Right cardiac atrium (tissue), 5 donors: ENCODE measurements around the gene GRID2. TPM values are rescaled to one million over a fixed set of nuclear protein-coding genes. Genes with fewer than 3 reads are reported as not detected.
"Not testable (repeated sequence)": the region's sequence is repeated elsewhere in the genome, so short reads cannot be mapped to it uniquely, and the experiment has no call there.

Source experiments
- ATAC-seq, 2 donors: fragments of 200-7000 bp; cut with Tn5 transposase; one replicate each; pipeline versions ENCODE4 v1.8.0 to v1.9.1; 2020; ENCODE audit warnings: moderate library complexity in 2 of 2, mild to moderate bottlenecking in 1 of 2
- DNase-seq, 3 donors: peaks; one replicate each; pipeline ENCODE4 v3.0.0-alpha.2; 2020
- H3K27ac ChIP-seq: one replicate; pipeline ENCODE4 v1.5.1; 2013; ENCODE audit warnings: mild to moderate bottlenecking, low read length, control low read depth, moderate library complexity
- H3K27me3 ChIP-seq: one replicate; pipeline ENCODE4 v1.6.1; 2013; ENCODE audit not compliant: control insufficient read depth, insufficient read depth
- H3K4me1 ChIP-seq: one replicate; pipeline ENCODE4 v1.6.1; 2013; ENCODE audit warnings: low read length; ENCODE audit not compliant: control insufficient read depth, insufficient read depth
- H3K4me3 ChIP-seq: one replicate; pipeline ENCODE4 v1.5.1; 2013; ENCODE audit warnings: low read length, control low read depth
- H3K9me3 ChIP-seq: one replicate; pipeline ENCODE4 v1.6.1; 2013; ENCODE audit warnings: low read length; ENCODE audit not compliant: control insufficient read depth
- WGBS: extraction: QIAGEN DNeasy Blood & Tissue Kit; methylation state at CpG from one replicate; pipeline ENCODE4 v1.1.7; 2013; 5-methylcytosine and 5-hydroxymethylcytosine counted together
- intact Hi-C, 4 donors: fragments of 100-400 bp; cut with DNase I; formaldehyde crosslinking; loops; one replicate each; pipeline versions ENCODE4 v1.11.0 to v1.14.0; 2022 to 2023
- polyA plus RNA-seq: library from polyadenylated mRNA; stranded (reverse); fragments of 200-250 nt; gene quantifications from one replicate; pipeline ENCODE4 v1.2.3, GENCODE V29; 2013
- total RNA-seq, 4 donors: library from RNA; stranded (reverse); fragmentation: NEBNext Ultra II Directional; extraction: Animal tissue kit (Norgen Biotek cat#: 25700); gene quantifications; one replicate each; pipeline ENCODE4 v1.2.1, GENCODE V29; 2021
- donor health status: healthy with polysubstance abuse.
- donor health status: DM: no; HTN: yes; CAD: no.
- donor health status: DM: no; HTN: no; CAD: no.
- donor health status: DM: no; HTN: yes; CAD: no; lungs with severe emphysema.
- donor health status: DM: yes; HTN: yes; CAD: no.

Gene GRID2
- total and polyA plus RNA-seq, 5 donors, result 0.09 to 1.0 (median 0.47) TPM

GRCh38 chr4:93263166-93263565 is 959.4 kb downstream of the GRID2 start:
- intact Hi-C loops, result no loop called here
- no peaks in the 10 kb centered on the region for H3K27me3 ChIP-seq

GRCh38 chr4:93267747-93268146 is 964.0 kb downstream of the GRID2 start:
- H3K9me3 ChIP-seq, result no peaks in the 10 kb centered on the region
- H3K4me3 ChIP-seq, result no peak overlapping the region
- intact Hi-C loops, result no loop called here
- H3K27me3 ChIP-seq, result no peaks in the 10 kb centered on the region
- DNase-seq, result no peak
- H3K27ac ChIP-seq, result no peak overlapping the region
- WGBS, result 91% methylated on average over 3 of the region's 3 CpGs
- no peaks in the 10 kb centered on the region for H3K4me1 ChIP-seq
- ATAC-seq, result no peak

More at GRCh38 chr4:93263166-93263565, 959.4 kb downstream of the GRID2 start:
- DNase-seq (no peak), ATAC-seq (no peak)
- no peaks in the 10 kb centered on the region for H3K4me1 ChIP-seq
- no peak overlapping the region for H3K27ac ChIP-seq
- no peak overlapping the region for H3K4me3 ChIP-seq
- WGBS, result 56% methylated on average over 1 of the region's 1 CpG
- H3K9me3 ChIP-seq, result no peaks in the 10 kb centered on the region

- Histone ChIP-seq H3K9me3 (no peaks in the 10 kb centered on the region), H3K27me3 (no peaks in the 10 kb centered on the region), H3K4me3 (no peak overlapping the region), H3K27ac (no peak overlapping the region), H3K4me1 (no peaks in the 10 kb centered on the region)
- no peak for DNase-seq
- intact Hi-C loops, result no loop called here
- no peak for ATAC-seq
Measured at GRCh38 chr4:93285346-93285745, 981.6 kb downstream of the GRID2 start.

- DNase-seq (no peak), ATAC-seq (no peak)
- Histone ChIP-seq H3K9me3 (no peaks in the 10 kb centered on the region), H3K4me1 (no peaks in the 10 kb centered on the region), H3K27me3 (no peaks in the 10 kb centered on the region), H3K4me3 (no peak overlapping the region), H3K27ac (no peak overlapping the region)
- intact Hi-C loops, result no loop called here
- 75% methylated on average over 2 of the region's 2 CpGs for WGBS
Measured at GRCh38 chr4:93289241-93289640, 985.5 kb downstream of the GRID2 start.

GRCh38 chr4:93289831-93290230 is 986.1 kb downstream of the GRID2 start:
- Histone ChIP-seq H3K4me3 (no peak overlapping the region), H3K27me3 (no peaks in the 10 kb centered on the region), H3K27ac (no peak overlapping the region), H3K4me1 (no peaks in the 10 kb centered on the region), H3K9me3 (no peaks in the 10 kb centered on the region)
- ATAC-seq, result no peak
- intact Hi-C loops, result no loop called here
- no peak for DNase-seq
- WGBS, result 58% methylated on average over 2 of the region's 2 CpGs

GRCh38 chr4:93299118-93299517 is 995.4 kb downstream of the GRID2 start:
- WGBS, result 52% methylated on average over 5 of the region's 5 CpGs
- ATAC-seq, result no peak
- H3K4me1 ChIP-seq, result no peaks in the 10 kb centered on the region
- DNase-seq, result no peak
- no peaks in the 10 kb centered on the region for H3K9me3 ChIP-seq
- no peak overlapping the region for H3K27ac ChIP-seq
- intact Hi-C loops, result no loop called here
- no peak overlapping the region for H3K4me3 ChIP-seq
- no peaks in the 10 kb centered on the region for H3K27me3 ChIP-seq

- H3K27me3 ChIP-seq, H3K27ac ChIP-seq, DNase-seq, ATAC-seq, H3K9me3 ChIP-seq, H3K4me1 ChIP-seq, intact Hi-C loops, H3K4me3 ChIP-seq: not testable (repeated sequence)
- 92% methylated on average over 6 of the region's 6 CpGs for WGBS
Measured at GRCh38 chr4:93300780-93301555, 997.2 kb downstream of the GRID2 start.

- intact Hi-C loops, result no loop called here
- ATAC-seq (no peak), DNase-seq (no peak)
- H3K27ac ChIP-seq, result no peak overlapping the region
- no peaks in the 10 kb centered on the region for H3K27me3 ChIP-seq
- no peaks in the 10 kb centered on the region for H3K4me1 ChIP-seq
- WGBS, result 93% methylated on average over 4 of the region's 4 CpGs
- no peak overlapping the region for H3K4me3 ChIP-seq
- no peaks in the 10 kb centered on the region for H3K9me3 ChIP-seq
Measured at GRCh38 chr4:93302310-93302709, 998.5 kb downstream of the GRID2 start.

GRCh38 chr4:93303440-93303839 is 999.7 kb downstream of the GRID2 start:
- no peak for DNase-seq
- ATAC-seq, result no peak
- H3K4me1 ChIP-seq, result no peaks in the 10 kb centered on the region
- H3K9me3 ChIP-seq, result no peaks in the 10 kb centered on the region
- intact Hi-C loops, result no loop called here
- 71% methylated on average over 2 of the region's 2 CpGs for WGBS
- no peak overlapping the region for H3K27ac ChIP-seq
- H3K27me3 ChIP-seq, result no peaks in the 10 kb centered on the region
- no peak overlapping the region for H3K4me3 ChIP-seq

- H3K27ac ChIP-seq, result no peak overlapping the region
- no peaks in the 10 kb centered on the region for H3K4me1 ChIP-seq
- H3K9me3 ChIP-seq, result no peaks in the 10 kb centered on the region
- no peaks in the 10 kb centered on the region for H3K27me3 ChIP-seq
- intact Hi-C loops, result no loop called here
- H3K4me3 ChIP-seq, result no peak overlapping the region
- ATAC-seq (no peak), DNase-seq (no peak)
- WGBS, result 84% methylated on average over 4 of the region's 4 CpGs
Measured at GRCh38 chr4:93312299-93312698, 1008.5 kb downstream of the GRID2 start.

- H3K9me3 ChIP-seq, result no peaks in the 10 kb centered on the region
- no peak overlapping the region for H3K4me3 ChIP-seq
- no peaks in the 10 kb centered on the region for H3K27me3 ChIP-seq
- no peaks in the 10 kb centered on the region for H3K4me1 ChIP-seq
- ATAC-seq (no peak), DNase-seq (no peak)
- no peak overlapping the region for H3K27ac ChIP-seq
- intact Hi-C loops, result no loop called here
Measured at GRCh38 chr4:93313197-93313596, 1009.4 kb downstream of the GRID2 start.

- Histone ChIP-seq H3K27ac (no peak overlapping the region), H3K4me3 (no peak overlapping the region), H3K27me3 (no peaks in the 10 kb centered on the region), H3K9me3 (no peaks in the 10 kb centered on the region), H3K4me1 (no peaks in the 10 kb centered on the region)
- ATAC-seq, result no peak
- no peak for DNase-seq
- intact Hi-C loops, result no loop called here
- 70% methylated on average over 4 of the region's 4 CpGs for WGBS
Measured at GRCh38 chr4:93317057-93317456, 1013.3 kb downstream of the GRID2 start.
